CD4-positive, alpha-beta T cell (primary cell): ENCODE results near the gene FAM210A. TPM values are rescaled to one million over a fixed set of nuclear protein-coding genes. Genes with fewer than 3 reads are reported as not detected.

Experiments used
- ATAC-seq: fragments of 200-7000 bp; cut with Tn5 transposase; one replicate; pipeline ENCODE4 v1.10.0; 2022; ENCODE audit warnings: mild to moderate bottlenecking; ENCODE audit not compliant: poor library complexity
- CTCF ChIA-PET: fragments of 350-600 bp; sonication (Branson Sonifier 250); formaldehyde crosslinking; loops from one replicate; lab custom pipeline; 2021; ENCODE audit warnings: antibody characterized with exemption, inconsistent platforms; lab: Charles Lee
- POLR2A ChIA-PET: fragments of 350-600 bp; sonication (Branson Sonifier 250); formaldehyde crosslinking; loops from one replicate; lab custom pipeline; 2021; ENCODE audit warnings: antibody characterized with exemption, inconsistent platforms; lab: Charles Lee
- DNase-seq, 14 experiments: peaks; one replicate each; pipeline ENCODE4 v3.0.0-alpha.2; 2013 to 2020; ENCODE audit warnings: mixed read lengths in 2 of 14
- H3K27ac ChIP-seq, 2 donors: one replicate each; pipeline versions ENCODE4 v1.5.1 to v1.7.0; 2013; ENCODE audit warnings: low read length in 2 of 2, low read depth in 1 of 2, mild to moderate bottlenecking in 1 of 2
- H3K27me3 ChIP-seq, 2 experiments: 1 replicate in 1 of 2; 2 replicates in 1 of 2; pipeline versions ENCODE4 v1.6.1 to v1.7.0; 2013; ENCODE audit warnings: low read length in 2 of 2, control low read depth in 1 of 2, mild to moderate bottlenecking in 1 of 2, moderate library complexity in 1 of 2; ENCODE audit not compliant: insufficient read depth in 2 of 2, control insufficient read depth in 1 of 2
- H3K36me3 ChIP-seq: one replicate; pipeline ENCODE4 v1.6.1; 2013; ENCODE audit warnings: low read length, control low read depth; ENCODE audit not compliant: insufficient read depth
- H3K4me1 ChIP-seq: one replicate; pipeline ENCODE4 v1.6.1; 2013; ENCODE audit warnings: low read length, control low read depth; ENCODE audit not compliant: insufficient read depth
- H3K4me3 ChIP-seq: one replicate; pipeline ENCODE4 v1.5.1; 2013; ENCODE audit warnings: mild to moderate bottlenecking, low read length, moderate library complexity
- H3K9me3 ChIP-seq, 2 experiments: 1 replicate in 1 of 2; 2 replicates in 1 of 2; pipeline versions ENCODE4 v1.6.1 to v1.7.0; 2013; ENCODE audit warnings: low read length in 2 of 2, mild to moderate bottlenecking in 2 of 2, control low read depth in 1 of 2, moderate library complexity in 1 of 2; ENCODE audit not compliant: control insufficient read depth in 1 of 2, insufficient read depth in 1 of 2
- H3K27ac Mint-ChIP-seq: one replicate; pipeline ENCODE4 v1.8.0; 2020; ENCODE audit warnings: mixed read lengths
- H3K27me3 Mint-ChIP-seq: one replicate; pipeline ENCODE4 v1.8.0; 2021; ENCODE audit warnings: mixed read lengths
- H3K36me3 Mint-ChIP-seq: one replicate; pipeline ENCODE4 v1.8.0; 2021; ENCODE audit warnings: low read depth, mixed read lengths
- H3K4me1 Mint-ChIP-seq: one replicate; pipeline ENCODE4 v1.8.0; 2021; ENCODE audit warnings: low read depth, mixed read lengths
- H3K4me3 Mint-ChIP-seq: one replicate; pipeline ENCODE4 v1.8.0; 2020; ENCODE audit warnings: mild to moderate bottlenecking, mixed read lengths
- H3K9me3 Mint-ChIP-seq: one replicate; pipeline ENCODE4 v1.8.0; 2020; ENCODE audit warnings: mixed read lengths
- intact Hi-C, 2 experiments: fragments of 100-400 bp; cut with DNase I in 1 of 2; cut with micrococcal nuclease in 1 of 2; formaldehyde crosslinking; loops; one replicate each; pipeline versions ENCODE4 v1.15.1 to v1.9.0; 2023 to 2025; cut with DNase I, micrococcal nuclease
- total RNA-seq, 174 experiments: library from RNA in 2 of 174; stranded (reverse) in 2 of 174; gene quantifications; one replicate each; pipeline ENCODE4 v1.2.3 and lab custom pipeline; 2021 to 2026
- TF ChIP-seq, protein P1 (sequence below): fragments of 200-600 bp; IDR thresholded peaks from one replicate; pipeline ENCODE4 v1.8.0; 2022; ENCODE audit warnings: antibody characterized with exemption, mild to moderate bottlenecking

FAM210A gene
- total RNA-seq, 2 experiments from 2014 or later: 3.4 to 3.5 TPM

DNA sequence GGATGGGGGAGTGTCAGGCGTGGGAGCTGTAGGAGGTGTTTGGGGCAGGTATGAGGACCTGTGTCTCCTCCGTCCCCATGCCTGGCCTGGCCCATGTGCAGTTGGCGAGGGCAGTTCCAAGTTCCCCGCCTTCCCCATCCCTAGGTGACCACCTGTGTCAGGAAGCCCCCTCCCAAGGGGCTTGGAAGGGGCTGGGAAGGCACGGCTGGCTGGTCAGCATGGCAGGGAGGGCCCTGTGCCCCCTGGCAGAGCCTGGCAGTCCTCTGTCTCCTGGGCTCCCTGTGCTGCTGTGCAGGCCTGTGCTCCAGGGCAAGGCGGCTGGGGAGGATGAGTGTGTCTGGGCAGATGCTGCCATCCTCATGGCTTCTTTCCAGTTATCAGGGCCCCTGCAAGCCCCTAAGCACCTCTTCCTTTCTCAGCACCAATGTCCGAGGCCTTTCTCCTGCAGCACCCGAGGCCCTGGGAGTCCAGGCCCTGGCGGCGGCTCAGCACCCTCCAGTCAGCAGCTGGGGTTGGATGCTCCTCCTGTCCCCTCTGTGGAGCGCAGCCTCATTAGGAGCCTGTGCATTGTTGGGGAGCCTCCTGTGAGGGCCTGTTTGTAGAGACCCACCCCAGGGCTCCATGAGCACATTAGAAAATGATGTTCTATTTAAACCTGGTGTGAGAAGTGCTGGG lies 101.7 kb downstream of the FAM210A start:
- Histone ChIP-seq H3K4me1 (peaks cover 10% of the 10 kb centered on the region), H3K27ac (no peak overlapping the region), H3K9me3 (no peaks in the 10 kb centered on the region), H3K4me3 (no peak overlapping the region), H3K36me3 (peaks cover 36% of the 10 kb centered on the region), H3K27me3 (no peaks in the 10 kb centered on the region)
- Mint-ChIP-seq H3K27me3 (no peaks in the 10 kb centered on the region), H3K4me3 (no peak overlapping the region), H3K4me1 (peaks cover 21% of the 10 kb centered on the region), H3K36me3 (peaks cover 14% of the 10 kb centered on the region), H3K9me3 (no peaks in the 10 kb centered on the region), H3K27ac (no peak overlapping the region)
- ATAC-seq: no peak
- ChIA-PET CTCF (no interaction called here), POLR2A (no interaction called here)
- no peak for DNase-seq
- intact Hi-C loops: no loop called here
- TF ChIP-seq, protein P1, sequence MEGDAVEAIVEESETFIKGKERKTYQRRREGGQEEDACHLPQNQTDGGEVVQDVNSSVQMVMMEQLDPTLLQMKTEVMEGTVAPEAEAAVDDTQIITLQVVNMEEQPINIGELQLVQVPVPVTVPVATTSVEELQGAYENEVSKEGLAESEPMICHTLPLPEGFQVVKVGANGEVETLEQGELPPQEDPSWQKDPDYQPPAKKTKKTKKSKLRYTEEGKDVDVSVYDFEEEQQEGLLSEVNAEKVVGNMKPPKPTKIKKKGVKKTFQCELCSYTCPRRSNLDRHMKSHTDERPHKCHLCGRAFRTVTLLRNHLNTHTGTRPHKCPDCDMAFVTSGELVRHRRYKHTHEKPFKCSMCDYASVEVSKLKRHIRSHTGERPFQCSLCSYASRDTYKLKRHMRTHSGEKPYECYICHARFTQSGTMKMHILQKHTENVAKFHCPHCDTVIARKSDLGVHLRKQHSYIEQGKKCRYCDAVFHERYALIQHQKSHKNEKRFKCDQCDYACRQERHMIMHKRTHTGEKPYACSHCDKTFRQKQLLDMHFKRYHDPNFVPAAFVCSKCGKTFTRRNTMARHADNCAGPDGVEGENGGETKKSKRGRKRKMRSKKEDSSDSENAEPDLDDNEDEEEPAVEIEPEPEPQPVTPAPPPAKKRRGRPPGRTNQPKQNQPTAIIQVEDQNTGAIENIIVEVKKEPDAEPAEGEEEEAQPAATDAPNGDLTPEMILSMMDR: no peak

DNA sequence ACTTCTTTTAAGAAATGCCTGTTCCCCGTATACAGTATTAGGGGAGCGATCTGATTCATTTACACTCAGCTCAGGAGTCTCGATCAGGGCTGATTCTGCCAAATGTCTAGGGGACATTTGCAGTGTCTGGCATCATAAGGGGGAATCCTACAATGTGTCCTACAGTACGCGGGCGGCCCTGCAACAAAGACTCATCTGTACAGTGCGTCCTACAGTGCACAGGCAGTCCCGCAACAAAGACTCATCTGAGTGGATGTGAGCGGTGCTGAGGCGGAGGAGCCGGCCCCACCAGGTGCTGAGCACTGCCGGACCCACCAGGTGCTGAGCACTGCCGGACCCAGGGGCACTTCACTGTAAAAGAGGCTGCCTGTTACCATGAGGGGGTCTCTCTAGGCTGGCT lies 102.5 kb downstream of the FAM210A start:
- ATAC-seq (no peak), DNase-seq (no peak)
- Histone ChIP-seq H3K4me3 (no peak overlapping the region), H3K4me1 (peaks cover 10% of the 10 kb centered on the region), H3K36me3 (peaks cover 36% of the 10 kb centered on the region), H3K9me3 (no peaks in the 10 kb centered on the region), H3K27ac (no peak overlapping the region), H3K27me3 (no peaks in the 10 kb centered on the region)
- ChIA-PET POLR2A (no interaction called here), CTCF (no interaction called here)
- Mint-ChIP-seq H3K27me3 (no peaks in the 10 kb centered on the region), H3K9me3 (no peaks in the 10 kb centered on the region), H3K4me3 (no peak overlapping the region), H3K4me1 (peaks cover 20% of the 10 kb centered on the region), H3K36me3 (peaks cover 14% of the 10 kb centered on the region), H3K27ac (peak overlapping the region; percentile 24)
- intact Hi-C loops: no loop called here
- TF ChIP-seq, protein P1: no peak

DNA sequence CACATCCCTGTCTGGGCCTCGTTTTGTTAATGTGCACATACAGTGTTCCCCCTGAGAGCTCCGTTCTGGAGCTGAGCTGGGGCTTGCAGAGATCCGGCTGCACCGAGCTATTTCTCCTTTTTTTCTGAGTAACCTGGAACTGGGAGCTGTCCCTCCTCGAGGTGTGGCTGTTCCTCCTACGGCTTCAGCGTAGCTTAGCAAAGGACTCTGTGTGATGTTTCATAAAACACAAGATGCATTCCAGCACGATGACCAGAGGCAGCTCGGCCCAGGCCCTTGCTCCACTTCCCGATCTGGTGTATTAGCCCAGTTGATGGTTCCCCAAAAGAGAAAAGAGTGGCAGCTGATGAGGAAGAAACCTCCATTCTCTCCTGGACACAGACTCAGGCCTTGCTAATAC lies 103.0 kb downstream of the FAM210A start:
- CTCF ChIA-PET: no interaction called here

More for the DNA sequence above, 103.0 kb downstream of the FAM210A start:
- ATAC-seq (no peak), DNase-seq (peak in 1 of 14 experiments; percentile 20)
- Mint-ChIP-seq H3K27ac (peak overlapping the region; percentile 24), H3K4me1 (peaks cover 15% of the 10 kb centered on the region), H3K9me3 (no peaks in the 10 kb centered on the region), H3K4me3 (no peak overlapping the region), H3K27me3 (no peaks in the 10 kb centered on the region), H3K36me3 (peaks cover 14% of the 10 kb centered on the region)
- peaks cover 36% of the 10 kb centered on the region for H3K36me3 ChIP-seq
- TF ChIP-seq, protein P1: no peak
- H3K27ac ChIP-seq: no peak overlapping the region
- POLR2A ChIA-PET: no interaction called here
- no peaks in the 10 kb centered on the region for H3K9me3 ChIP-seq
- H3K4me1 ChIP-seq: peaks cover 10% of the 10 kb centered on the region
- no peaks in the 10 kb centered on the region for H3K27me3 ChIP-seq
- intact Hi-C loops: no loop called here
- H3K4me3 ChIP-seq: no peak overlapping the region
